ENCODE data around the gene SORBS1.

DNA sequence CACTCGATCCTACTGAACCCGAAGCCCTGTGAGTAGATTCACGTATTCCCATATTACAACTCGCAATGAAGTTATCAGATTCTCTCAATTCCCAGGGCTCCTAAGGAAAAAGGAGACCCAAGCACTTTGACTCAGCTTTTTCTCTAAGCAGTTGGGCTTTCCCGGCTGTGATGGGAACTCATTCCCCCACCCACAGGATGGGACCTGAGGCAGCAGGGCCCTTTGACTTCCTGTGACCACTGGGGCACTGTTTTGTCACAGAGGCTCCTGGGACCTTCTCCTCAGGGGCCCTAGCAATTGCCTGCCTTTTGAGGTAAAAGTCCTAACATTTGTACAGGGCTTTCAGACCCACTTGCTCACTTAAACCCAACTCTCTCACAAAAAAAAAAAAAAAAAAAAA lies 147.6 kb downstream of the SORBS1 start:
- TF ChIP-seq CTCF (IDR thresholded peaks at IDR 0.05; ENCODE audit: insufficient read depth, low read depth, low read length) (no peak), EZH2 (IDR thresholded peaks at IDR 0.05; ENCODE audit: insufficient read depth, low read length) (no peak)

All from astrocyte (in vitro differentiated cells and primary cell).